Fibroblast of mammary gland (primary cell): ENCODE data around the gene WDR81.

ENCODE experiments used
- DNase-seq: peaks from one replicate; pipeline ENCODE4 v3.0.0-alpha.2; 2010; ENCODE audit warnings: low read depth
- H3K4me3 ChIP-seq: 2 replicates; pipeline ENCODE4 v1.5.1; 2011; ENCODE audit warnings: low read depth, mild to moderate bottlenecking, low read length, moderate library complexity; ENCODE audit not compliant: control insufficient read depth
- CTCF ChIP-seq: conservative IDR thresholded peaks from 2 replicates; pipeline ENCODE4 v1.5.1; 2011; ENCODE audit warnings: low read depth, low read length, inconsistent platforms; ENCODE audit not compliant: control insufficient read depth, insufficient read depth

Gene WDR81

GRCh38 chr17:1752425-1753262 lies 28.1 kb downstream of the WDR81 start:
- H3K4me3 ChIP-seq: no peak overlapping the region
- no peak for TF ChIP-seq CTCF

GRCh38 chr17:1753767-1754429 lies 29.4 kb downstream of the WDR81 start:
- no peak for TF ChIP-seq CTCF
- no peak overlapping the region for H3K4me3 ChIP-seq
- DNase-seq: no peak

More at GRCh38 chr17:1752425-1753262, 28.1 kb downstream of the WDR81 start:
- DNase-seq: no peak

- TF ChIP-seq CTCF: no peak
- no peak for DNase-seq
- no peak overlapping the region for H3K4me3 ChIP-seq
Measured at GRCh38 chr17:1754430-1755112, 30.1 kb downstream of the WDR81 start.

- DNase-seq: no peak
- TF ChIP-seq CTCF: no peak
- H3K4me3 ChIP-seq: no peak overlapping the region
Measured at GRCh38 chr17:1755252-1755826, 30.8 kb downstream of the WDR81 start.

GRCh38 chr17:1755827-1756262 lies 31.3 kb downstream of the WDR81 start:
- no peak overlapping the region for H3K4me3 ChIP-seq
- DNase-seq: no peak
- no peak for TF ChIP-seq CTCF

- H3K4me3 ChIP-seq: no peak overlapping the region
- no peak for TF ChIP-seq CTCF
- no peak for DNase-seq
Measured at GRCh38 chr17:1758807-1759206, 34.3 kb downstream of the WDR81 start.
